ENCODE data around the gene AFF3.

The AFF3 gene

GRCh38 chr2:100068395-100068794, 74.0 kb downstream of the AFF3 start:
- DNase-seq (ENCODE audit: low read depth): no peak

DNA sequence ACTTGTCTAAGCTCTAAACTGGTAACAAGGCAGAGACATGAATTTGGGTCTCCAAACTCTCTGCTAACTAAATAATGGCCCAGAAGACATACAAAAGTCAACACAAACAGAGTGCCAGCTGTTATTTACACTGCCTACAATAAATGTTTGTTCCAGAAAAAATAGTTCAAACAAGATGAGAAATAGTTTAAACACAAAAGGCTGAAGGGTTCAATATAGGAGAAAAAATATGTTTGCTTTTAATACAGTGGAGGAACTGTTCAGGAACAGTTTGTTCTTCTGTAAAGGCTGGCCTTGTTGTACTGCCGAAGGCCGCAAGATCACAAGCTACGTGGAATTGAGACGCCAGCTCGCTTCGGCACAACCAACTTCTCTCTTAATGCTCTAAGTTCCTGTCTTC, 74.6 kb downstream of the AFF3 start:
- DNase-seq (ENCODE audit: low read depth): no peak

- no peak for DNase-seq (ENCODE audit: low read depth)
Observed at GRCh38 chr2:100066856-100067255, 75.5 kb downstream of the AFF3 start.

DNA sequence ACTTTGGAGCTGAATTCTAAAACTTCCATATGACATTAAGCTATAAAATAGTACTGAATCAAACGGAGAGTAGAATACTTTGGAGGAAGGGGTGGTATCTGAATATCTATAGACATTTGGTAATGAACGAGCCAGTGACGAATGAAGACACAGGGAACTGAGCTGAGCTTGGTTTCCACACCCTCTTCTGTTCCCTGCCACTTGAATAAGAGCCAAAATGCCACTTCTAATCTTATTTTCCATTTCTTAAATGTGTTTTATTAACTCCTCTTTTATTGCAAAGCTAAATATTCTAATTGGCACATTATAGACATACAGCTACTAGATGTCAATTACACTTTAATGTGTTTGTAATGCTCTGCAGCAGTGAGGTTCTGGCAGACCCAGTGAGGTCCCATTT, 76.1 kb downstream of the AFF3 start:
- DNase-seq (ENCODE audit: low read depth): no peak

GRCh38 chr2:100064592-100065428, 77.6 kb downstream of the AFF3 start:
- DNase-seq (ENCODE audit: low read depth): no peak

GRCh38 chr2:100064165-100064564, 78.2 kb downstream of the AFF3 start:
- DNase-seq (ENCODE audit: low read depth): no peak

GRCh38 chr2:100063459-100063953, 78.9 kb downstream of the AFF3 start:
- DNase-seq (ENCODE audit: low read depth): no peak

DNA sequence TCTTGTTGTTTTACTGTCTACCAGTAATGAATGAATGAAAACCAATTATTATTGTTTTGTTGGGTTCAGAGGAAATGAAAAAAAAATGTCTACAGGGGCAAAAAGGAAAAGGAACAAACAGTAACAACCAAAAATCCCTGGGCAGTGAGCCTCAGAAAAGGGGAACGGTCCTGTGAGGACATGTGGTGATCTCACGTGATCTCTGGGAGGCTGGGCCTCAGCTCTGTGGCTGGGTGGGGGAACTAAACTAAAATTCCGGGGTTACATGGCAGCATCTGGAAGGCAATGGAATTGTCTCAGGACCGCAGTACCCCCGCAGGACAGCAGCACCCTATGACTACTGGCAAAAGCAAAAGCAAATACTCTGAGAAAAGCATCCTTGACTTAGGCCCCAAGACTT, 80.1 kb downstream of the AFF3 start:
- DNase-seq (ENCODE audit: low read depth): no peak

DNA sequence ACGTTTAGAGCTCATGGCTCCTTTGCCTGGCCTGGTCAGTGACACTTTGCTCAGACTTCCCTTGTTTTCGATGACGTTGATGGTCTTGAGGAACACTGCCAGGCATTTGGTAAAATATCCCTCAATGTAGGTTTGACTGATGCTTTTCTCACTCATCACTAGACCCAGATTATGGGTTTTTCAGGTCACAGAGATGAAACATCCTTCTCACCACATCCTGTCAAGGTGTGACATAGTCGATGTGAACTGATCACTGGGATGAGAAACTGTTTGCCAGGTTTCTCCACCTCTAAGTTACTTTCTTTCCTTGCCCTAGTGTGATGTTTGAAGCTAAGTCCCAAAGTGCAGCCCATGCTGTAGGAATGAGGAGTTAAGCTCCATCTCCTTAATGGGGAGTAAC, 81.5 kb downstream of the AFF3 start:
- DNase-seq (ENCODE audit: low read depth): no peak

DNA sequence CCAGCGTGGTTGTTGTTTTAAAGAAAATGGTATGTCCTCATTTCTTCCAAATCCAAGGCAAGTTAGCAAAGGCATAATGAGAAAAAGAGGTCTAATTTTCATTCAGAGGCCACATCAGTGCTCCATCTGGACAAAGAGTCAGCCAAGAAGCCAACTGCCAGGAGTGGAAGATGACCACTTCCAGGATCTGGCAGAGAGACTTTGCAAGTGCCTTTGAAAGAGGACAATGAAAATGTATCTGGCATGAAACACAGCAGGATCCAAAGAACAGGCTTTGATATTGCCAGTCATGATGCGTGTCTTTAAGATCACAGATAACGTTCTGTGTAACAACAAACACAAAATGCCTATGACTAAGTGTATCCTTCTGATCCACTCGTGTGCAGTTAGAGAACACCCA, 82.8 kb downstream of the AFF3 start:
- DNase-seq (ENCODE audit: low read depth): no peak

GRCh38 chr2:100057901-100058261, 84.5 kb downstream of the AFF3 start:
- DNase-seq (ENCODE audit: low read depth): peak; percentile 59

- DNase-seq (ENCODE audit: low read depth): no peak
Observed at GRCh38 chr2:100054426-100054825, 88.0 kb downstream of the AFF3 start.

GRCh38 chr2:100053087-100053885, 89.1 kb downstream of the AFF3 start:
- no peak for DNase-seq (ENCODE audit: low read depth)

DNA sequence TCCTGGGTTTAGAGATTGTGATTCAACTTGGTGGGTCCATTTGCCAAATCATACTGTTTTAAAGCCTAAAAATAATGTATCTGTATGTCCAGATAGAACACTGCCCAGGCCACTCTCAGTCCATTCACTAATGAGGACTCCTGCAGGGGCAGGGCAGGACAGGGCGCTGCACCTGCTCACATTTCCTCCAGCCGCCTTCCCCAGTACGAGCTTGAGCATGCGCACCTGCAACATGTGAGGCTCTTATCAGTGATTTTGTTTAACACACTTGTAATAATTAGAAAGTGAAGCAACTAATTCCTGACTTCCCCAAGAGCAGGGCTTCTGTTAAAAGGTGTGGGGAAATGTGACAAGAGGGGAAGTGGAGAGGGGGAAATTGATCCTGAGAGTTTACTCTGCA, 89.7 kb downstream of the AFF3 start:
- DNase-seq (ENCODE audit: low read depth): no peak

GRCh38 chr2:100051253-100051652, 91.1 kb downstream of the AFF3 start:
- no peak for DNase-seq (ENCODE audit: low read depth)

DNA sequence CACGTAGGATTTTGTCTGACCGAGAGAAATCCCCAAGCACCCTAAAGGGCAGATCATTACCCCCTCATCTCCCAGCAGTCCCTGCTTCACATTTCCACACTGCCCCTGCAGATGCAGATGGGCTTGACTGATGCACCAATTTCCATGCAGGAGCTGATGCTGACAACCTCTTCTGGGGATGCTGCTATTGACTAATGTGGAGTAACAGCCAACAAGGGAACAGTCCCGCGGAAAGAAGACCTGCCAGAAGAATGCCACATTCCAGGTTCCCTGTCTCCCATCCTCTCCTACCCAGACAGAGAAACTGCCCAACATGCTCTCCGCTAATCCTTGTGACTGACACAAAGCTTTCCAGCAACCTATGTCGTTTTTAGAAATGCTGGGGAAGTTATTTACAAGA, 91.7 kb downstream of the AFF3 start:
- no peak for DNase-seq (ENCODE audit: low read depth)

DNA sequence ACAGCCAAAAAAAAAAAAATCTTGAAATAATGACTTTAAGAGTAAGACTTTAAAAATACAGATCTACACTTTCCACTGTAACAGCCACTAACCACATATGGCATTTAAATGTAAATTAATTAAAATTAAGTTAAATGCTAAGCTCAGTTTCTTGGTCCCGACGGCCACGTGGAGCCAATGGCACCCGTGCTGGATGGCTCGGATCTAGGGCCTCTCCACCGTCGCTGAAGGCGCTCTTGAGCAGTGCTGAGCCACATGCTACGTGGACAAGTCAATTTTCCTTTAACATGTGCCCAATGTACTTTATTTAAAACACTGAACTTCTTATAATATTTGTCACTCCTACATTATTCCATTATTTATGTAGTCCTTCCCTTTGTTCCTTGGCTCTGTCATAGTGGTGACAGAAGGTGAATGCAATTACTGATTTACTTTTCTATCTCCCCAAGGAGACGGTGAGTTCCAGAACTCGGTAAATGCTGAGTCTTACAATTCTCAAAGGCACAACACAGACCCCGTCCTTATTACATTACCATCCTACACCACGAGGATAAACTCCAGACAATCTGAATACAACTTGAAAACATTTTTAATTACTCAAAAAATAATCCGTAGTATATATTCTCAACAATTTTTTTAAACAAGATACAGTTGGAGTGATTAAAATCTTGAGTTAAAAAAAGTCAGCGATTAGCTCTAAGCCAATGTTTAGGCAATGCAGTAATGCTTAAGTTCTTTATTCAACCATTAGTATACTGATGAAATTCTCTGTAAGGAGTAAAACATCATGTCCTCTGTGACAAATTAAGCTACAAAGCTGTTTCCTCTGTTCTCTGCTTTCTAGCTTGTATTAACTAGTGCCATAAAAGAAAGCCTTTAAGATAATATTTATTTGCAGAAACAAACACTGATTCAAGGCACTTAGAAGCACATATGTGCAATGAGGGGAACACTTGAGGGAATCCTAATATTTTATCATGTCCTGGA, 95.1 kb downstream of the AFF3 start:
- DNase-seq (ENCODE audit: low read depth): no peak

- no peak for DNase-seq (ENCODE audit: low read depth)
Observed at GRCh38 chr2:100045000-100045399, 97.4 kb downstream of the AFF3 start.

- no peak for DNase-seq (ENCODE audit: low read depth)
Observed at GRCh38 chr2:100043891-100044255, 98.5 kb downstream of the AFF3 start.

GRCh38 chr2:100043081-100043890, 99.1 kb downstream of the AFF3 start:
- DNase-seq (ENCODE audit: low read depth): no peak

- DNase-seq (ENCODE audit: low read depth): no peak
Observed at GRCh38 chr2:100042562-100042961, 99.8 kb downstream of the AFF3 start.

All from HS-27A (cell line).